GM23248 (cell line): ENCODE data around the gene HLCS. TPM values are rescaled to one million over a fixed set of nuclear protein-coding genes. Genes with fewer than 3 reads are reported as not detected.

ENCODE experiments used
- DNase-seq: peaks from one replicate; pipeline ENCODE4 v3.0.0-alpha.2; 2015
- H2AFZ ChIP-seq: fragments of 200-600 bp; sonication (generic); 2 replicates; pipeline ENCODE4 v1.6.1; 2016; ENCODE audit warnings: antibody characterized with exemption
- H3F3A ChIP-seq: fragments of 200-600 bp; sonication (generic); 2 replicates; pipeline ENCODE4 v1.6.1; 2016; ENCODE audit warnings: mild to moderate bottlenecking, antibody characterized with exemption, mixed run types; ENCODE audit not compliant: insufficient read depth
- H3K27ac ChIP-seq: fragments of 200-600 bp; sonication (generic); 2 replicates; pipeline ENCODE4 v1.5.1; 2016; ENCODE audit warnings: mild to moderate bottlenecking
- H3K27me3 ChIP-seq: fragments of 200-600 bp; sonication (generic); replicated peaks from 2 replicates; pipeline ENCODE4 v1.6.1; 2016; ENCODE audit warnings: mild to moderate bottlenecking; ENCODE audit not compliant: insufficient read depth
- H3K36me3 ChIP-seq: fragments of 200-600 bp; sonication (generic); 2 replicates; pipeline ENCODE4 v1.6.1; 2016; ENCODE audit warnings: low read depth, mild to moderate bottlenecking
- H3K4me1 ChIP-seq: fragments of 200-600 bp; sonication (generic); 2 replicates; pipeline ENCODE4 v1.6.1; 2016; ENCODE audit warnings: mild to moderate bottlenecking; ENCODE audit not compliant: insufficient read depth
- H3K4me2 ChIP-seq: fragments of 200-600 bp; sonication (generic); one replicate; pipeline ENCODE4 v1.6.1; 2016; ENCODE audit warnings: mild to moderate bottlenecking; ENCODE audit not compliant: unreplicated experiment
- H3K4me3 ChIP-seq: fragments of 200-600 bp; sonication (generic); 2 replicates; pipeline ENCODE4 v1.5.1; 2016; ENCODE audit warnings: mild to moderate bottlenecking
- H3K79me2 ChIP-seq: fragments of 200-600 bp; sonication (generic); 2 replicates; pipeline ENCODE4 v1.6.1; 2016; ENCODE audit warnings: mild to moderate bottlenecking; ENCODE audit not compliant: insufficient read depth
- H3K9ac ChIP-seq: fragments of 200-600 bp; sonication (generic); 2 replicates; pipeline ENCODE4 v1.6.1; 2016; ENCODE audit warnings: mild to moderate bottlenecking
- H3K9me2 ChIP-seq: fragments of 200-600 bp; sonication (generic); 2 replicates; pipeline ENCODE4 v1.6.1; 2016; ENCODE audit warnings: mixed run types, mild to moderate bottlenecking, moderate library complexity; ENCODE audit not compliant: insufficient read depth
- H3K9me3 ChIP-seq: fragments of 200-600 bp; sonication (generic); one replicate; pipeline ENCODE4 v1.6.1; 2017; ENCODE audit warnings: low read depth
- H4K20me1 ChIP-seq: fragments of 200-600 bp; sonication (generic); 2 replicates; pipeline ENCODE4 v1.6.0; 2016; ENCODE audit not compliant: insufficient read depth
- EZH2 ChIP-seq: fragments of 200-600 bp; sonication (generic); IDR thresholded peaks from 2 replicates; pipeline ENCODE4 v1.6.1; 2018; ENCODE audit warnings: antibody characterized with exemption, mild to moderate bottlenecking; ENCODE audit not compliant: insufficient read depth, poor library complexity, severe bottlenecking
- EZH2phosphoT487 ChIP-seq: fragments of 200-600 bp; sonication (generic); IDR thresholded peaks from 2 replicates; pipeline ENCODE4 v1.6.1; 2018; ENCODE audit warnings: antibody characterized with exemption, moderate library complexity, mild to moderate bottlenecking, low read depth; ENCODE audit not compliant: insufficient read depth
- WGBS, 2 experiments: methylation state at CpG; one replicate each; pipeline ENCODE4 v1.1.6; 2015 to 2017; ENCODE audit warnings: low lambda C conversion rate in 2 of 2, low coverage in 1 of 2; ENCODE audit errors: missing lambda C conversion rate in 2 of 2; 5-methylcytosine and 5-hydroxymethylcytosine counted together
- in situ Hi-C: fragments of 300-500 bp; cut with MboI; formaldehyde crosslinking; loops from 2 replicates; pipeline ENCODE4 v1.15.0; 2020
- polyA plus RNA-seq: library from polyadenylated mRNA; unstranded; fragments of >200 nt; fragmentation: Nextera tagmentation; extraction: Ambion mirVana; gene quantifications from 2 replicates; pipeline ENCODE4 v1.2.1, GENCODE V29; 2016
- total RNA-seq: library from RNA; depleted of rRNA; stranded (reverse); fragments of >200 nt; shearing (Covaris generic); gene quantifications from 2 replicates; pipeline ENCODE4 v1.2.3, GENCODE V29; 2014

HLCS gene
- total and polyA plus RNA-seq, 2 experiments from 2014 or later: 21.4 to 42.5 TPM

DNA sequence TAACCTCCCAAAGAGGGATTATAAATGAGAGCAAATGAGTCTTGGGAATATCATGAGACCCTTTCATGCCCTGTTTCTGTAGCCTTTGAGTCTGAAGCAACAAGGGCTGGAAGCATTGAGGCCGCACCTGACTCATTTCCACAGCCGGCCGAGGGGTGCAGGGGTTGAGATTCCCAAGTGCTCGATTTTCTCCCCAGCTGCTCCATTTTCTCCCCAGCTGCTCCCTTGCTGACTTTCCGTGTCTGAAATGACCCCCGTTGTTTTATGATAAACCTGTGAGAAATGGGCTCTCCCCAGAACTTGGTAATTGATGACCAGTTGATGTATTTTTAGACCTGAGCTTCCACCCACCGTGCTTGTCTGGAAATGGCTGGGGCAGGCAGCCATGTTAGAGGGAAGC is 244.7 kb downstream of the HLCS start:
- 68 to 73% methylated on average over 7 of the region's 7 CpGs for WGBS, 2 experiments
- Histone ChIP-seq H3K9me3 (no peaks in the 10 kb centered on the region), H3K4me2 (no peak overlapping the region), H3K27me3 (peaks cover 34% of the 10 kb centered on the region), H3K9me2 (no peaks in the 10 kb centered on the region), H3K36me3 (no peaks in the 10 kb centered on the region), H3K9ac (no peak overlapping the region), H3K4me1 (no peaks in the 10 kb centered on the region), H3K4me3 (no peak overlapping the region), H4K20me1 (no peaks in the 10 kb centered on the region), H3K27ac (no peak overlapping the region), H3F3A (no peaks in the 10 kb centered on the region), H2AFZ (no peak overlapping the region), H3K79me2 (no peaks in the 10 kb centered on the region)
- TF ChIP-seq EZH2 (no peak), EZH2phosphoT487 (no peak)
- in situ Hi-C loops: no loop called here
- DNase-seq: no peak

GRCh38 chr21:36719614-36720013 is 246.9 kb downstream of the HLCS start:
- H3K4me3 ChIP-seq: no peak overlapping the region
- DNase-seq: no peak
- no peak overlapping the region for H3K27ac ChIP-seq
- H2AFZ ChIP-seq: no peak overlapping the region
- no peak overlapping the region for H3K4me2 ChIP-seq
- no peaks in the 10 kb centered on the region for H3F3A ChIP-seq
- H3K36me3 ChIP-seq: no peaks in the 10 kb centered on the region
- no peaks in the 10 kb centered on the region for H4K20me1 ChIP-seq
- no peaks in the 10 kb centered on the region for H3K9me2 ChIP-seq
- no peaks in the 10 kb centered on the region for H3K79me2 ChIP-seq
- 57 to 61% methylated on average over 10 of the region's 10 CpGs for WGBS, 2 experiments
- H3K9me3 ChIP-seq: no peaks in the 10 kb centered on the region
- no peak for TF ChIP-seq EZH2phosphoT487
- TF ChIP-seq EZH2: no peak
- H3K4me1 ChIP-seq: no peaks in the 10 kb centered on the region
- no peak overlapping the region for H3K9ac ChIP-seq
- in situ Hi-C loops: no loop called here
- peaks cover 52% of the 10 kb centered on the region for H3K27me3 ChIP-seq

DNA sequence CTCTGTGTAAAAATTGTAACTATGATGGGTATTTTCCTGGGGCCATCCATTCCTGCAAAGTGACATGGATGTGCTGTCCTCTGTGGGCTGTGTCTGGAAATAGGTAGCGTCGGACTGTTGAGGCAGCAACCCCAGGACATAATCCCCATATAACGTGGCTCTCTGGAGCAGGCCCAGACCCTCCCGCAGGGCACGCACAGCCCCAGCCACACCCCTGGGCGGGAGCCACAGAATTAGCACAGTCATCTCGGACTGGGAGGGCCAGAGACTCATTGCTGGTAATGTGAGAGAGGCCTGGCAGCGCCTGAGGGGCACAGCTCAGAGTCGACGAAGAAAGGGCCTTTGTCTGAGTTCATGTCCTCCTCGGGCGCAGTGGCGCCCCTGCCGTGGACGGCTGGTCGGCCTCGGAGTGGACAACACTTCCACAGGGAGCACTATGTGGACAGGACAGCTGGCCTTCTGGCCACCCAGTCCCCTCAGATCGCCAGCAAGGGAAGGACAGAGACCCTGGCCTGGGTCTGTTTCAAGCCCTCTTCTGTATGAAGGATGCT is 247.4 kb downstream of the HLCS start:
- TF ChIP-seq EZH2phosphoT487: no peak
- no peak for TF ChIP-seq EZH2
- peaks cover 54% of the 10 kb centered on the region for H3K27me3 ChIP-seq
- peak; percentile 37 for DNase-seq
- in situ Hi-C loops: no loop called here
- H3K4me2 ChIP-seq: no peak overlapping the region
- H3K27ac ChIP-seq: no peak overlapping the region
- H3K79me2 ChIP-seq: no peaks in the 10 kb centered on the region
- no peaks in the 10 kb centered on the region for H3K9me2 ChIP-seq
- no peaks in the 10 kb centered on the region for H4K20me1 ChIP-seq
- H2AFZ ChIP-seq: no peak overlapping the region
- H3K9ac ChIP-seq: no peak overlapping the region
- H3K36me3 ChIP-seq: no peaks in the 10 kb centered on the region
- no peaks in the 10 kb centered on the region for H3K9me3 ChIP-seq
- no peak overlapping the region for H3K4me3 ChIP-seq
- H3F3A ChIP-seq: no peaks in the 10 kb centered on the region
- no peaks in the 10 kb centered on the region for H3K4me1 ChIP-seq
- WGBS, 2 experiments: 58 to 60% methylated on average over 17 to 18 of the region's 18 CpGs

- H3K9me3 ChIP-seq: no peaks in the 10 kb centered on the region
- no peaks in the 10 kb centered on the region for H4K20me1 ChIP-seq
- in situ Hi-C loops: no loop called here
- peaks cover 65% of the 10 kb centered on the region for H3K27me3 ChIP-seq
- TF ChIP-seq EZH2phosphoT487: no peak
- TF ChIP-seq EZH2: no peak
- H3K4me3 ChIP-seq: no peak overlapping the region
- no peak overlapping the region for H2AFZ ChIP-seq
- H3F3A ChIP-seq: no peaks in the 10 kb centered on the region
- no peak for DNase-seq
- WGBS, 2 experiments: 82% methylated on average over 6 of the region's 6 CpGs
- no peak overlapping the region for H3K27ac ChIP-seq
- no peaks in the 10 kb centered on the region for H3K4me1 ChIP-seq
- H3K36me3 ChIP-seq: no peaks in the 10 kb centered on the region
- no peaks in the 10 kb centered on the region for H3K79me2 ChIP-seq
- no peak overlapping the region for H3K9ac ChIP-seq
- H3K4me2 ChIP-seq: no peak overlapping the region
- no peaks in the 10 kb centered on the region for H3K9me2 ChIP-seq
These were observed 248.5 kb downstream of the HLCS start for GRCh38 chr21:36717976-36718375.

- no peak for DNase-seq
- H3K4me1 ChIP-seq: no peaks in the 10 kb centered on the region
- H3K36me3 ChIP-seq: no peaks in the 10 kb centered on the region
- H3K79me2 ChIP-seq: no peaks in the 10 kb centered on the region
- H3F3A ChIP-seq: no peaks in the 10 kb centered on the region
- no peak overlapping the region for H3K4me2 ChIP-seq
- TF ChIP-seq EZH2: no peak
- TF ChIP-seq EZH2phosphoT487: no peak
- in situ Hi-C loops: no loop called here
- H3K4me3 ChIP-seq: no peak overlapping the region
- H3K27ac ChIP-seq: no peak overlapping the region
- peaks cover 76% of the 10 kb centered on the region for H3K27me3 ChIP-seq
- H3K9me3 ChIP-seq: no peaks in the 10 kb centered on the region
- WGBS, 2 experiments: 56 to 57% methylated on average over 9 of the region's 9 CpGs
- no peaks in the 10 kb centered on the region for H3K9me2 ChIP-seq
- H2AFZ ChIP-seq: no peak overlapping the region
- H4K20me1 ChIP-seq: no peaks in the 10 kb centered on the region
- H3K9ac ChIP-seq: no peak overlapping the region
These were observed 249.6 kb downstream of the HLCS start for GRCh38 chr21:36716836-36717235.
